ENCODE results near the gene CBLC.

Gene CBLC

DNA sequence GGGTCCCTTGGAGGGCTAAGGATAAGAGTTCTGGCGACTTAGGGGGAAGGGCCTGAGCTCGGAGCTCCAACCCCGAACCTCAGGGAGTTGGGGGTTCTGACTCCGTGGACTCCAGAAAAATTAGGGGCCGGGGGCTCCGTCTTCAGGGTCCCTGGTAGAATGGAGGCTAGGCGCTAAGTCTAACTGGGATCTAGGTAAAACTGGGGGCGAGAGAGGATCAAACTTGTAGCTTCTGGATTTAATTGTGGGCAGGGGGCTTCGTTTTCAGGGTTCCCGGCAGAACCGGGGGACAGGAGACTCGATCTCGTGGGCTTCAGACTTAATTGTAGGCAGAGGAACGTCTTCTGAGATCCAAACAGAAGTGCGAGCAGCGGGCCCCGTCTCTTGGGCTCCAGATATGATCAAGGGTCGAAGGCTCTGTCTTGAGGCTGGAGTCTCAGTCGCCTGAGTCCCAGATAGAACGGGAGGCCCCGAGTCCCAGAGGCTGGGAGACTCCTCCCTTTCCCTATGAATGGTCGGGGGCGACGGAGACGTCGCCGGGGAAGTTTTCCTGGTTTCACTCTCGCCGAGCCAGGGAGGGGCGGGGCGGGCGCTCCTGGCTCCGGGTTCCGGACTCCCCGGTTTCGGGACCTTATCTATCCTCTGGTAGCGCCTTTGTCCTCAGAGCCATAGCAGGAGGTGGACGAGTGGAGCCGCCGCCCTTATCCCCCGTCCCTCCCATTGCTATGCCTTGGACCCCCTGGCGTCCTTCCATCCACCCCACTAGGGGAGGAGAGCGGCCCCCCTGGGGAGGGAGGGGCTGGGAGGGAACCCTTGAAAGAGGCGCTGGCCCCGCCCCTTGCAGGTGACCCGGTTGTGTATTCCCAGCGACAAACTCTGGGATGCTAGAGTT, 69.7 kb downstream of the CBLC start:
- FAIRE-seq (no peak), DNase-seq (ENCODE audit: insufficient read length, low spot score) (no peak)
- no peak for TF ChIP-seq POLR2A (IDR thresholded peaks at IDR 0.05; ENCODE audit: low read depth, low read length)

GRCh38 chr19:44848036-44848811, 70.5 kb downstream of the CBLC start:
- FAIRE-seq (no peak), DNase-seq (ENCODE audit: insufficient read length, low spot score) (no peak)
- no peak for TF ChIP-seq POLR2A (IDR thresholded peaks at IDR 0.05; ENCODE audit: low read depth, low read length)

GRCh38 chr19:44848812-44849447, 71.2 kb downstream of the CBLC start:
- FAIRE-seq, result no peak
- no peak for TF ChIP-seq POLR2A (IDR thresholded peaks at IDR 0.05; ENCODE audit: low read depth, low read length)
- no peak for DNase-seq (ENCODE audit: insufficient read length, low spot score)
